ENCODE results near the gene DMXL1.

GRCh38 chr5:119276978-119277377 is 206.1 kb downstream of the DMXL1 start:
- TF ChIP-seq, protein P1, sequence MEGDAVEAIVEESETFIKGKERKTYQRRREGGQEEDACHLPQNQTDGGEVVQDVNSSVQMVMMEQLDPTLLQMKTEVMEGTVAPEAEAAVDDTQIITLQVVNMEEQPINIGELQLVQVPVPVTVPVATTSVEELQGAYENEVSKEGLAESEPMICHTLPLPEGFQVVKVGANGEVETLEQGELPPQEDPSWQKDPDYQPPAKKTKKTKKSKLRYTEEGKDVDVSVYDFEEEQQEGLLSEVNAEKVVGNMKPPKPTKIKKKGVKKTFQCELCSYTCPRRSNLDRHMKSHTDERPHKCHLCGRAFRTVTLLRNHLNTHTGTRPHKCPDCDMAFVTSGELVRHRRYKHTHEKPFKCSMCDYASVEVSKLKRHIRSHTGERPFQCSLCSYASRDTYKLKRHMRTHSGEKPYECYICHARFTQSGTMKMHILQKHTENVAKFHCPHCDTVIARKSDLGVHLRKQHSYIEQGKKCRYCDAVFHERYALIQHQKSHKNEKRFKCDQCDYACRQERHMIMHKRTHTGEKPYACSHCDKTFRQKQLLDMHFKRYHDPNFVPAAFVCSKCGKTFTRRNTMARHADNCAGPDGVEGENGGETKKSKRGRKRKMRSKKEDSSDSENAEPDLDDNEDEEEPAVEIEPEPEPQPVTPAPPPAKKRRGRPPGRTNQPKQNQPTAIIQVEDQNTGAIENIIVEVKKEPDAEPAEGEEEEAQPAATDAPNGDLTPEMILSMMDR (IDR thresholded peaks at IDR 0.05), result no peak
- TF ChIP-seq POLR2AphosphoS5 (IDR thresholded peaks at IDR 0.05; ENCODE audit: low read depth, low read length) (no peak), SIN3A (IDR thresholded peaks at IDR 0.05; ENCODE audit: borderline replicate concordance, insufficient read depth, low read depth, low read length) (no peak)

Measured in Panc1 (cell line).